Subcutaneous abdominal adipose tissue (tissue), 5 donors: ENCODE measurements around the gene DOLPP1.

ENCODE experiments used
- H3K27ac ChIP-seq: one replicate; pipeline ENCODE4 v1.7.0; 2013; ENCODE audit warnings: low read depth, mild to moderate bottlenecking, inconsistent platforms, low read length, moderate library complexity
- H3K27me3 ChIP-seq, 5 donors: one replicate each; pipeline ENCODE4 v1.7.0; 2013; ENCODE audit warnings: low read length in 5 of 5, inconsistent platforms in 1 of 5; ENCODE audit not compliant: control insufficient read depth in 5 of 5, insufficient read depth in 4 of 5
- H3K36me3 ChIP-seq, 5 donors: one replicate each; pipeline ENCODE4 v1.7.0; 2013; ENCODE audit warnings: low read length in 5 of 5; ENCODE audit not compliant: control insufficient read depth in 5 of 5, insufficient read depth in 5 of 5
- H3K4me1 ChIP-seq, 5 donors: one replicate each; pipeline ENCODE4 v1.7.0; 2013; ENCODE audit warnings: low read length in 5 of 5, mild to moderate bottlenecking in 3 of 5, moderate library complexity in 1 of 5; ENCODE audit not compliant: control insufficient read depth in 5 of 5, insufficient read depth in 5 of 5
- H3K4me3 ChIP-seq, 5 donors: one replicate each; pipeline ENCODE4 v1.7.0; 2013; ENCODE audit warnings: low read length in 5 of 5, low read depth in 1 of 5
- H3K9ac ChIP-seq, 5 donors: one replicate each; pipeline ENCODE4 v1.7.0; 2013; ENCODE audit warnings: low read length in 5 of 5, mild to moderate bottlenecking in 4 of 5, moderate library complexity in 3 of 5
- H3K9me3 ChIP-seq, 5 donors: one replicate each; pipeline ENCODE4 v1.7.0; 2013; ENCODE audit warnings: low read length in 5 of 5; ENCODE audit not compliant: control insufficient read depth in 5 of 5
- donor health status: healthy.
- donor health status: healthy.
- donor health status: healthy.
- donor health status: healthy.
- donor health status: healthy.

The DOLPP1 gene

DNA sequence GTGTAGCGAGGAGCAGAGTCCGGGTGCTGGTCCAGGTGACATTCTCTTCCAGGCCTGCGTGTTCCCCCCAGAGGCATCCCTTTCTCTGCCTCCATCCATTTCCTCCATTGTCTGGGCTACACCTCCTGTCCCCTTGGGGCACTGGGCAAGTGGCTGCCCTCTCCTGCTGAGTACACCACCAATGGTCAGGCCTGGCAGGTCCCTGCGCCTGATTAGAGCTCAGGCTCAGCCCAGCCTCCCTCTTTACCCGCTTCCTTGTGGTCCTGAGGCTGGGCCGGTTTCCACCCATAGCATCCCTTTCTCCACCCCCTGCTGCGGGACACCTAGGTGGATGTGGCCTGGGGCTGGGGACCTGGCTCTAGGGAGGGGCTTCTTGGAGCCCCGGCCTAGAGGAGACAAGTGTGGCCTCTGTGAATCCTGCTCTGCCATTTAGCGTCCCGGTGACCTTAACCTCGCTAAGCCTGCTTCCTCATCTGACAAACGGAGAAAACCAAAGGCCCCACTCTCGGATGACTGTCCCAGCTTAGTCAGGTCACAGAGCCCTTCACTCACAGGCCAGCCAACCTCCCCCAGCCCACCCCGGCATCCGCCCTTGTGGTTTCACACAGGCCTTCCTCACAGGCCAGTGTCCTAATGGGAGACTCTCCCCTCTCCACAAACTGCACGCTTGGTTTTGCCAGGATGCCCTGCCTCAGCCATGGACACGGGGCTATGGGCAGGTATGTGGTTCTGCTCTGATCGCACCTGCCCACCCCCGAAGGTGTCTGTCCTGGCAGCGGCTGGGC is 12.9 kb downstream of the DOLPP1 start:
- Histone ChIP-seq H3K4me1 (no peaks in the 10 kb centered on the region), H3K27ac (no peak overlapping the region), H3K27me3 (no peaks in the 10 kb centered on the region), H3K9me3 (no peaks in the 10 kb centered on the region), H3K36me3 (peaks cover 0 to 57% (median 52%) of the 10 kb centered on the region in 5 donors), H3K4me3 (no peak overlapping the region), H3K9ac (no peak overlapping the region)

DNA sequence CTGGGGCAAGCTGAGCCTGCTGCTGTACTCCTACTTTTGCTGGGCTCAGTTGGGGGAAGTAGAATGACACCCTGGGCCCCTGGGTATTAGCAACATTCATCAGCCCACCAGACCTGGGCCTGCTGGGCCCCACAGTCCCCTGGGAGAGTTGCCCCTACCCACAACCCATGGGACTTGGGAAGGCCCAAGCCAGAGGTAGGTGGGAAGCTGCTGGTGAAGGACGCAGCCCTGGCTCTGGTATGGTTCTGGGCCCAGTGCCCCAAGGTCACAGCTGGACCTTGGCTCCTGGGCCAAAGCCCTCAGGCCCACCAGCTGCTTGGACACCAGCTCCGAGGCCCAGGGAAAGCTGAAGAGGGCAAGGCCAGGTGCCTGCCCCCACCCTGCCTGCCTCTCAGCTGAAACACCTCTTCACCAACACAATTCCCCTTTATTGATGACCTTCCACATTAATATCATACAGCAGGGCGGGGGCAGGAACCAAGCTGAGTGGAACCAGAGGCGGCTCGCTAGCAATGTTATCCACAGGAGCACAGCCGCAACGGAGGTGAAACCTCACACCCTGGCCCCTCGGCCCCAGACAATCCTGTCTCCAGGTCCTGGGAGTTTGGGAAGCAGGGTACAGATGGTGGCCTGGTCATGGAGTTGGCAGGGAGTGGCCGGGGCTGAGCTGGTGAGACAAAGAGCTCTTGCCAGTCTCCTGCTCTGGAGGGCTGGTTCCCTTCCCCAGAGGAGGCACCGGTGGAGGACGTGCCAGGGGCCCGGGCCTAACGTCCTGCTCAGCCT is 13.7 kb downstream of the DOLPP1 start:
- Histone ChIP-seq H3K9me3 (no peaks in the 10 kb centered on the region), H3K27ac (no peak overlapping the region), H3K9ac (no peak overlapping the region), H3K36me3 (peaks cover 0 to 49% (median 44%) of the 10 kb centered on the region in 5 donors), H3K4me1 (no peaks in the 10 kb centered on the region), H3K4me3 (no peak overlapping the region), H3K27me3 (no peaks in the 10 kb centered on the region)

- no peak overlapping the region for H3K27ac ChIP-seq
- no peaks in the 10 kb centered on the region for H3K4me1 ChIP-seq
- no peak overlapping the region for H3K4me3 ChIP-seq
- H3K27me3 ChIP-seq = no peaks in the 10 kb centered on the region
- H3K9ac ChIP-seq = no peak overlapping the region
- H3K9me3 ChIP-seq = no peaks in the 10 kb centered on the region
- peaks cover 0 to 47% (median 43%) of the 10 kb centered on the region in 5 donors for H3K36me3 ChIP-seq
These were observed 14.3 kb downstream of the DOLPP1 start for GRCh38 chr9:129095170-129095667.

- Histone ChIP-seq H3K27ac (no peak overlapping the region), H3K9ac (no peak overlapping the region), H3K27me3 (no peaks in the 10 kb centered on the region), H3K36me3 (peaks cover 0 to 50% (median 43%) of the 10 kb centered on the region in 5 donors), H3K4me1 (no peaks in the 10 kb centered on the region), H3K9me3 (no peaks in the 10 kb centered on the region), H3K4me3 (no peak overlapping the region)
These were observed 15.0 kb downstream of the DOLPP1 start for GRCh38 chr9:129095908-129096307.

DNA sequence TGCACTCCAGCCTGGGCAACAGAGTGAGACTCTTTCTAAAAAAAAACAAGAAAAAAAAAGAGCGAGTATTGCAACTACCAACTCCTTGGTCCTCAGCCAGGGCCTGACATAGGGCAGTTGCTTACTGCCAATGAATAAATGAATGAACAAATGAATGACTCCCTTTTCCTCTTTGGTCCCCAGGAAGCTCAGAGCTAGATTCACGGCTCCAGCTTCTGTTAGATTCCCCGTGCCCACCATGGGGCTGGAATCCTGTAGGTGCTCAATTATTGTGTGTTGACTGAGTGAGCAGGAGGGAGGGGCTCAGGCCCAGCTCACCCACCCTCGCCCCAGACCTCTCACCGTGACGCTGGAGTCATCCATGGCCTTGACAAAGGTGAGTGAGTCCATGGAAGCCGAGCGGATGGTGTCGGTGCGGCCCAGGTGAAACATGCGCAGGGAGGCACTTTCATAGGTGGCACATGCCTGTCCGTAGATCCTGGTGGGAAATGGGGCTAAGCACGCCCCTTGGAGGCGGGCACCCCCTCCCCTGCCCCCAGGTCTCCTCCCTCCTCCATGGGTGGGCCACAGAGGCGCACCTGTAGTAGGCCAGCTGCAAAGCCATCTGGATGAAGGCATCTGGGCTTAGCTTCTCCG is 16.9 kb downstream of the DOLPP1 start:
- no peak overlapping the region for H3K4me3 ChIP-seq
- H3K9ac ChIP-seq = no peak overlapping the region
- H3K9me3 ChIP-seq = no peaks in the 10 kb centered on the region
- no peak overlapping the region for H3K27ac ChIP-seq
- no peaks in the 10 kb centered on the region for H3K27me3 ChIP-seq
- peaks cover 0 to 64% (median 54%) of the 10 kb centered on the region in 5 donors for H3K36me3 ChIP-seq
- peaks cover 0 to under 1% (median 0%) of the 10 kb centered on the region in 5 donors for H3K4me1 ChIP-seq

- no peaks in the 10 kb centered on the region for H3K27me3 ChIP-seq
- H3K9me3 ChIP-seq = no peaks in the 10 kb centered on the region
- H3K4me1 ChIP-seq = peaks cover 0 to 6% (median 5%) of the 10 kb centered on the region in 5 donors
- H3K36me3 ChIP-seq = peaks cover 0 to 64% (median 54%) of the 10 kb centered on the region in 5 donors
- H3K4me3 ChIP-seq = no peak overlapping the region
- no peak overlapping the region for H3K9ac ChIP-seq
- H3K27ac ChIP-seq = no peak overlapping the region
These were observed 17.4 kb downstream of the DOLPP1 start for GRCh38 chr9:129098328-129098727.

DNA sequence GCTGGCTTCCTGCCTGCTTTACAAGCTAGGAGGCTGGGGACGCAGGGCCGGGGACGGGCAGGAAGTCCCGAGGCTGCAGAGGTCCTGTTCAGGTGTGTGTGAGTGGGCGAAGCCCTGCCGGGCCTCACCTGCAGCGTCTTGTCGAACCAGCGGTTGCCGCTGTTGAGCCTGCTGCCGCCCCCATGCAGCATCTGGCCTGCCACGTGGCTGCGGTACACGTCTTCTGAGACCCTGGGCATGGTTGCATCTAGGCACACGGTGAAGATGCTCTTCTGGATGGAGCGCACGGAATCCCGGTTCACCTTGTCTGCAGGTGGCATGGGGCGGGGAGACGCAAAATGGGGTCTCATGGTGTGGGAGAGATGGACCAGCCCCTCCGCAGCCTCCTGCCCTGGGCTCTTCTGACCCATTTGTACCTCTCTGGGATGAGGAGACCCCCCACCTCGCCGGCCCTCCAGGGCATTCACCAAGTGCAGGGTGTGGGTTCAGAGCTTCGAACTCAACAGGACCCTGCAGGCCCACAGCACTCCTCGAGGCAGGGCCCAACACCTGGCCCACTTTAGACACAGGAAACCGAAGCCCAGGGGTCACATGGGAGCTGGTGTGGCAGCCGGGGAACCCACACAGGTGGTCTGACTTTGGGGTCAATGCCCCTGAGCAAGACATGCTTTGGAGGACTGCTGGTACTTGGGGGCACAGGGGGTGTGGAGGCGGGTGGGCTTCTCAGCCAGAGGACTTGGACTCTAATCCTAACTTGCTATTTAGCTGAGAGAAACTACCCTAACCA is 19.7 kb downstream of the DOLPP1 start:
- Histone ChIP-seq H3K27me3 (no peaks in the 10 kb centered on the region), H3K9ac (no peak overlapping the region), H3K36me3 (peaks cover 0 to 59% (median 46%) of the 10 kb centered on the region in 5 donors), H3K9me3 (no peaks in the 10 kb centered on the region), H3K4me1 (peaks cover 1 to 12% (median 10%) of the 10 kb centered on the region in 5 donors), H3K4me3 (no peak overlapping the region), H3K27ac (no peak overlapping the region)

GRCh38 chr9:129101279-129101678 is 20.4 kb downstream of the DOLPP1 start:
- Histone ChIP-seq H3K4me3 (no peak overlapping the region), H3K27me3 (no peaks in the 10 kb centered on the region), H3K9me3 (no peaks in the 10 kb centered on the region), H3K36me3 (peaks cover 0 to 59% (median 46%) of the 10 kb centered on the region in 5 donors), H3K4me1 (peaks cover 1 to 12% (median 10%) of the 10 kb centered on the region in 5 donors), H3K27ac (no peak overlapping the region), H3K9ac (no peak overlapping the region)

DNA sequence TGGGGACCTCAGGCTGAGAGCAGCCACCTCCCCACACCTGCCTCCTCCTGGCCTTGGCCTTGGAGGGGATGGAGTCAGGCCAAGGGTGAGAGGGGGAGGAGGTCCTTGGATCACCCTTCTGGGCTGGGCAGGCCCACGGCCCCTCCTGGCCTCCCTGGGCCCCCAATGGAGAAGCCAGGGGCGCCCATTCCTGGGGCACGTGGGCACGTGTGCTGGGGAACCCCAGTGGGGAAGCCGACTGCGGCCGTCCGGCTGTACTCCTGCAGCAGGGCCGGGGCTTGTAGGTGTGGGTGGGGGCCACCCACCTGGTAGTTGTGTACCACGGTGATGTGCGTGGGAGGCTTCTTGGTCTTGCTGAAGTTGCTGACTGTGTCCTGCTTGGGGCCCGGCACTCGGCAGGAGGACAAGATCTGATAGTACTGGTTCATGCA is 21.2 kb downstream of the DOLPP1 start:
- peaks cover 0 to 59% (median 43%) of the 10 kb centered on the region in 5 donors for H3K36me3 ChIP-seq

More for the DNA sequence above, 21.2 kb downstream of the DOLPP1 start:
- H3K4me3 ChIP-seq = no peak overlapping the region
- no peak overlapping the region for H3K27ac ChIP-seq
- H3K27me3 ChIP-seq = no peaks in the 10 kb centered on the region
- H3K9me3 ChIP-seq = no peaks in the 10 kb centered on the region
- peaks cover 1 to 12% (median 10%) of the 10 kb centered on the region in 5 donors for H3K4me1 ChIP-seq
- no peak overlapping the region for H3K9ac ChIP-seq
